ENCODE measurements around the gene SLC35F6. TPM values are rescaled to one million over a fixed set of nuclear protein-coding genes. Genes with fewer than 3 reads are reported as not detected.

SLC35F6 gene
- total and polyA plus RNA-seq, 9 of the 15 experiments (the other 6 are each of a cell fraction or from before 2014, with no cell fraction given): 11.9 to 47.3 (median 22.5) TPM

- POLR2A ChIA-PET: interaction anchor here (0.7 to 1.3 kb wide), 2 partner anchors 9 to 236 kb away, joined by 3 read pairs; no protein-coding TSS in a partner anchor
- BruUV-seq (replicated peaks): no TSS peak
- Histone ChIP-seq H3K4me2 (ENCODE audit: insufficient read depth, low read length) (peak overlapping the region; percentile 7; the same call in 1 of the 2 replicates), H3K36me3 (ENCODE audit: control insufficient read depth, insufficient read depth, low read length) (no peaks in the 10 kb centered on the region), H3K27me3 (ENCODE audit: control insufficient read depth in 2 of 2, insufficient read depth in 2 of 2, low read length in 2 of 2) (no peaks in the 10 kb centered on the region), H3K9ac (ENCODE audit: insufficient read depth in 1 of 2, low read depth in 2 of 2, low read length in 2 of 2) (peak overlapping the region; percentile 29 to 80), H3K27ac (ENCODE audit: extremely low read depth, low read depth, low read length) (peak overlapping the region; percentile 76; the same call in 2 of the 3 replicates), H3K79me2 (ENCODE audit: control insufficient read depth, insufficient read depth, low read length) (no peaks in the 10 kb centered on the region), H3K9me3 (replicated peaks; ENCODE audit: control insufficient read depth, insufficient read depth, low read depth, low read length) (no peaks in the 10 kb centered on the region), H4K20me1 (replicated peaks; ENCODE audit: control insufficient read depth, insufficient read depth, low read length) (no peaks in the 10 kb centered on the region), H2AFZ (ENCODE audit: low read depth, low read length) (peak overlapping the region; percentile 68), H3K4me1 (replicated peaks in 1 of 2; ENCODE audit: control insufficient read depth in 2 of 2, insufficient read depth in 2 of 2, low read length in 2 of 2) (peaks cover 15 to 43% of the 10 kb centered on the region in 2 experiments), H3K4me3 (no peak overlapping the region), H3K9me1 (ENCODE audit: control insufficient read depth, insufficient read depth, low read length) (no peaks in the 10 kb centered on the region)
- intact Hi-C loops (cut with micrococcal nuclease): no loop called here
- TF ChIP-seq ZFP36 (IDR thresholded peaks at IDR 0.05; ENCODE audit: low read depth, low read length, partially characterized antibody) (peak; percentile 84), ZNF431 (CRISPR knock-in tag; IDR thresholded peaks at IDR 0.05) (no peak), KDM1A (IDR thresholded peaks at IDR 0.05) (peak; percentile 29 to 55; a peak in 1 of 4 replicates), SMARCA5 (IDR thresholded peaks at IDR 0.05) (0 out of 2 replicates have a peak, but pooled peaks have one; percentile 38), RBM25 (IDR thresholded peaks at IDR 0.05; ENCODE audit: low read depth, low read length, severe bottlenecking) (peak; percentile 89), BCOR (IDR thresholded peaks at IDR 0.05) (peak; percentile 86)
- FAIRE-seq (no peak), ATAC-seq (no peak), DNase-seq (ENCODE audit: extremely low read depth in 1 of 4, low spot score in 3 of 4) (no peak)
- CTCF ChIA-PET (ENCODE audit: low intra/inter-chr PET ratio): no interaction called here
- in situ Hi-C loops (cut with MboI): no loop called here
- WGBS (ENCODE audit: insufficient coverage, low coverage, missing lambda C conversion rate): 69% methylated on average over 2 of the region's 3 CpGs
Observed at GRCh38 chr2:26723475-26723874, 40.6 kb upstream of the SLC35F6 start.

All from K562 (cell line).